ENCODE data around the gene SLC16A5.

DNA sequence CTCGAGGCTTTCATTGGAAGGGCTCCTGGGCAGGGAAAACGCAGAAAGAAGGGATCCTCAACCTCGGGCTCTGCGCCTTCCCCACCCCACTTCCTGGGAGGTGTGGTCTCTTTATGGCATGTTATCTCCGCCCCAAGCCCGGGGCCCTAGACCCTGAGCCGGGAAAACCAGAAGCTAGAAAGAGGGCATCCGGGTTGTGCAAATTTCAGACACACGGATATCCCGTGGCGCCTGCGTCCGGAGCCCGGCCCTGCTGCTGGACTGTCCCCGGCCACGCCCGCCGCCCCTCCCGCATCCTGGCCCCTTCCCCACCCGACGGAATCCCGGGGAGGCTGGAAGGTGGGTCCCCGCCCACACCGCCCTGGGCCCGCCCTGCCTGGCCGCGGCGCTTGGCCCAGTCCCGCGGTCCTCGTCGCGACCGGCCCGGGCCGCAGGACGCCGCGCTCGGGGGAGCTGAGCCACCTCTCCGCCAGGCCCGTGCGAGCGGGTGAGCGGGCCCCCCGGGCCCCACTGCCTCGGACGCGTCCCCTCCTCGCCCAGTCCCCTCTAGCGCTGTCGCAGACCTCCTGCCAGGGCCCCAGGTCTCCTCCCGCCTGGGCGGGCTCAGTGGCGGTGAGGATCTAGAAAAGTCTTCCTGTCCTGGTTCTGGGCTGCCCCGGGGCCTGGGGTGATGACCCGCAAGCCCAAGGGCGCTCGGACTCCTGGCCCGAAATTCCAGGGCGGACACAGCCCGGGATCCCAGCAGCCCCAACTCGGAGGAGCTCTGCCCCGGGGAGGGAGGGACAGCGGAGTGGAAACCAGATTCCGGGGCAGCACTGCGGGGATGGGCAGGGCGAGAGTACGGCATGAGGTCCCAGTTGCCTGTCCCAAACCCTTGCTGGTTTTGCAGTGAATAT, at the start of gene SLC16A5:
- TF ChIP-seq, protein P1, sequence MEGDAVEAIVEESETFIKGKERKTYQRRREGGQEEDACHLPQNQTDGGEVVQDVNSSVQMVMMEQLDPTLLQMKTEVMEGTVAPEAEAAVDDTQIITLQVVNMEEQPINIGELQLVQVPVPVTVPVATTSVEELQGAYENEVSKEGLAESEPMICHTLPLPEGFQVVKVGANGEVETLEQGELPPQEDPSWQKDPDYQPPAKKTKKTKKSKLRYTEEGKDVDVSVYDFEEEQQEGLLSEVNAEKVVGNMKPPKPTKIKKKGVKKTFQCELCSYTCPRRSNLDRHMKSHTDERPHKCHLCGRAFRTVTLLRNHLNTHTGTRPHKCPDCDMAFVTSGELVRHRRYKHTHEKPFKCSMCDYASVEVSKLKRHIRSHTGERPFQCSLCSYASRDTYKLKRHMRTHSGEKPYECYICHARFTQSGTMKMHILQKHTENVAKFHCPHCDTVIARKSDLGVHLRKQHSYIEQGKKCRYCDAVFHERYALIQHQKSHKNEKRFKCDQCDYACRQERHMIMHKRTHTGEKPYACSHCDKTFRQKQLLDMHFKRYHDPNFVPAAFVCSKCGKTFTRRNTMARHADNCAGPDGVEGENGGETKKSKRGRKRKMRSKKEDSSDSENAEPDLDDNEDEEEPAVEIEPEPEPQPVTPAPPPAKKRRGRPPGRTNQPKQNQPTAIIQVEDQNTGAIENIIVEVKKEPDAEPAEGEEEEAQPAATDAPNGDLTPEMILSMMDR (IDR thresholded peaks at IDR 0.05): no peak
- TF ChIP-seq POLR2A (IDR thresholded peaks at IDR 0.05): peak in 1 of 2 donors; percentile 64
